Measurements from ENCODE around the gene CLDN9. TPM values are rescaled to one million over a fixed set of nuclear protein-coding genes. Genes with fewer than 3 reads are reported as not detected.

Gene CLDN9
- total RNA-seq, 1 donor from 2014 or later, result 0.99 TPM

Other genes with a start within 250 kb of the CLDN9 start
- 237 and 243 TPM in 2 replicates for gene ELOB, start 235.6 kb upstream of the CLDN9 start, total RNA-seq (ENCODE audit: low replicate concordance)
- gene PRSS33, start 225.4 kb upstream of the CLDN9 start, total RNA-seq (ENCODE audit: low replicate concordance), result 0.39 and 2.4 TPM in 2 replicates
- gene PRSS41, start 214.5 kb upstream of the CLDN9 start, total RNA-seq (ENCODE audit: low replicate concordance), result not detected in 2 replicates
- not detected in 2 replicates for gene PRSS21, start 195.7 kb upstream of the CLDN9 start, total RNA-seq (ENCODE audit: low replicate concordance)
- 1.5 and 1.7 TPM in 2 replicates for gene ZG16B, start 182.6 kb upstream of the CLDN9 start, total RNA-seq (ENCODE audit: low replicate concordance)
- 42.5 and 56.8 TPM in 2 replicates for gene PRSS22, start 154.8 kb upstream of the CLDN9 start, total RNA-seq (ENCODE audit: low replicate concordance)
- gene FLYWCH2, start 129.7 kb upstream of the CLDN9 start, total RNA-seq (ENCODE audit: low replicate concordance), result 43.1 and 45.9 TPM in 2 replicates
- 17.8 and 28.6 TPM in 2 replicates for gene FLYWCH1, start 101.0 kb upstream of the CLDN9 start, total RNA-seq (ENCODE audit: low replicate concordance)
- gene KREMEN2, start 48.6 kb upstream of the CLDN9 start, total RNA-seq (ENCODE audit: low replicate concordance), result 4.5 and 7.7 TPM in 2 replicates
- gene PAQR4, start 43.6 kb upstream of the CLDN9 start, total RNA-seq (ENCODE audit: low replicate concordance), result 18.1 and 23.8 TPM in 2 replicates
- 25.1 and 42.3 TPM in 2 replicates for gene PKMYT1, start 32.5 kb upstream of the CLDN9 start, total RNA-seq (ENCODE audit: low replicate concordance)
- 98.9 and 243 TPM in 2 replicates for gene CLDN6, start 5.3 kb downstream of the CLDN9 start, total RNA-seq (ENCODE audit: low replicate concordance)
- 24.0 and 55.5 TPM in 2 replicates for gene TNFRSF12A, start 7.4 kb downstream of the CLDN9 start, total RNA-seq (ENCODE audit: low replicate concordance)
- 34.8 and 49.4 TPM in 2 replicates for gene HCFC1R1, start 11.0 kb downstream of the CLDN9 start, total RNA-seq (ENCODE audit: low replicate concordance)
- 40.1 and 50.7 TPM in 2 replicates for gene THOC6, start 11.1 kb downstream of the CLDN9 start, total RNA-seq (ENCODE audit: low replicate concordance)
- gene BICDL2, start 24.0 kb downstream of the CLDN9 start, total RNA-seq (ENCODE audit: low replicate concordance), result 15.2 and 28.6 TPM in 2 replicates
- gene MMP25, start 33.6 kb downstream of the CLDN9 start, total RNA-seq (ENCODE audit: low replicate concordance), result 0.14 TPM in 2 replicates
- gene IL32, start 52.7 kb downstream of the CLDN9 start, total RNA-seq (ENCODE audit: low replicate concordance), result 12.7 and 44.1 TPM in 2 replicates
- gene ZSCAN10, start 86.4 kb downstream of the CLDN9 start, total RNA-seq (ENCODE audit: low replicate concordance), result not detected in 2 replicates
- 15.0 and 18.2 TPM in 2 replicates for gene ZNF205, start 99.7 kb downstream of the CLDN9 start, total RNA-seq (ENCODE audit: low replicate concordance)
- gene ZNF213, start 122.1 kb downstream of the CLDN9 start, total RNA-seq (ENCODE audit: low replicate concordance), result 11.6 and 13.3 TPM in 2 replicates
- 0.34 TPM in 1 of 2 replicates, not detected in the other for gene OR1F1, start 175.3 kb downstream of the CLDN9 start, total RNA-seq (ENCODE audit: low replicate concordance)
- 10.5 and 12.4 TPM in 2 replicates for gene ZNF200, start 222.2 kb downstream of the CLDN9 start, total RNA-seq (ENCODE audit: low replicate concordance)
- gene MEFV, start 243.7 kb downstream of the CLDN9 start, total RNA-seq (ENCODE audit: low replicate concordance), result 0.19 TPM in 1 of 2 replicates, not detected in the other

All from type B pancreatic cell (in vitro differentiated cells).